HG02759 (cell line): ENCODE measurements around the gene TRIM47.
A peak's percentile ranks its signal among the peaks of the same experiment; 100 is the strongest.
"Not testable (repeated sequence)": the region's sequence is repeated elsewhere in the genome, so short reads cannot be mapped to it uniquely, and the experiment has no call there.

Source experiments
- ATAC-seq: cut with Tn5 transposase; IDR thresholded peaks from one replicate; pipeline ENCODE4 v1.9.1; 2021; ENCODE audit warnings: mild to moderate bottlenecking, moderate library complexity; ENCODE audit not compliant: unreplicated experiment

Gene TRIM47

GRCh38 chr17:75872434-75873351, 5.7 kb downstream of the TRIM47 start:
- no peak for ATAC-seq

GRCh38 chr17:75870228-75870627, 8.2 kb downstream of the TRIM47 start:
- not testable (repeated sequence) for ATAC-seq

- ATAC-seq, result no peak
These were observed 8.9 kb downstream of the TRIM47 start for GRCh38 chr17:75869282-75870141.

GRCh38 chr17:75868730-75869281, 9.6 kb downstream of the TRIM47 start:
- ATAC-seq, result not testable (repeated sequence)

GRCh38 chr17:75865404-75866188, 12.8 kb downstream of the TRIM47 start:
- ATAC-seq, result not testable (repeated sequence)

- ATAC-seq, result peak; percentile 11
These were observed 13.5 kb downstream of the TRIM47 start for GRCh38 chr17:75864887-75865286.

GRCh38 chr17:75864448-75864871, 13.9 kb downstream of the TRIM47 start:
- ATAC-seq, result peak; percentile 80

GRCh38 chr17:75861927-75862317, 16.5 kb downstream of the TRIM47 start:
- ATAC-seq, result no peak

GRCh38 chr17:75859358-75859757, 19.0 kb downstream of the TRIM47 start:
- not testable (repeated sequence) for ATAC-seq

GRCh38 chr17:75856062-75856756, 22.2 kb downstream of the TRIM47 start:
- no peak for ATAC-seq

GRCh38 chr17:75855310-75856061, 22.9 kb downstream of the TRIM47 start, which contains the start of gene WBP2:
Gene WBP2, minus strand, starts transcription at chr17:75855335. Its CDS starts 38 bp downstream, at chr17:75855297.
- peak; percentile 83 for ATAC-seq

GRCh38 chr17:75854881-75855309, 23.5 kb downstream of the TRIM47 start:
- no peak for ATAC-seq

GRCh38 chr17:75854101-75854748, 24.2 kb downstream of the TRIM47 start:
- no peak for ATAC-seq

- ATAC-seq, result no peak
These were observed 24.9 kb downstream of the TRIM47 start for GRCh38 chr17:75853433-75853832.

GRCh38 chr17:75851693-75851991, 26.7 kb downstream of the TRIM47 start:
- ATAC-seq, result not testable (repeated sequence)

GRCh38 chr17:75850928-75851692, 27.3 kb downstream of the TRIM47 start:
- ATAC-seq, result no peak

GRCh38 chr17:75849724-75850123, 28.7 kb downstream of the TRIM47 start:
- no peak for ATAC-seq

GRCh38 chr17:75849279-75849646, 29.1 kb downstream of the TRIM47 start:
- ATAC-seq, result no peak
